GM12874 (cell line): ENCODE measurements around the gene RENBP.

Experiments
- CTCF ChIP-seq: IDR thresholded peaks from 2 replicates; pipeline ENCODE4 v1.5.1; 2011; ENCODE audit warnings: low read depth, mild to moderate bottlenecking, control low read depth, low read length, moderate library complexity; ENCODE audit not compliant: insufficient read depth

RENBP gene

GRCh38 chrX:153956044-153956907 lies 11.8 kb upstream of the RENBP start:
- no peak for TF ChIP-seq CTCF

GRCh38 chrX:153955228-153955732 lies 10.8 kb upstream of the RENBP start:
- no peak for TF ChIP-seq CTCF

GRCh38 chrX:153954558-153955227 lies 10.2 kb upstream of the RENBP start:
- no peak for TF ChIP-seq CTCF

- no peak for TF ChIP-seq CTCF
Observed at GRCh38 chrX:153953892-153954557, 9.6 kb upstream of the RENBP start.

- TF ChIP-seq CTCF, result peak; percentile 91
Observed at GRCh38 chrX:153953342-153953830, 8.9 kb upstream of the RENBP start.

- TF ChIP-seq CTCF, result no peak
Observed at GRCh38 chrX:153952373-153953026, 8.1 kb upstream of the RENBP start.
